Nephron progenitor cell (in vitro differentiated cells): ENCODE measurements around the gene CSMD2.

Experiments
- DNase-seq: peaks from one replicate; pipeline ENCODE4 v3.0.0; 2021
- H3K27ac Mint-ChIP-seq: 2 replicates; pipeline ENCODE4 v1.8.0; 2021; ENCODE audit warnings: mild to moderate bottlenecking, moderate library complexity, mixed read lengths
- H3K27me3 Mint-ChIP-seq: 2 replicates; pipeline ENCODE4 v1.8.0; 2021; ENCODE audit warnings: mild to moderate bottlenecking, low read depth, mixed read lengths; ENCODE audit not compliant: poor library complexity
- H3K36me3 Mint-ChIP-seq: 2 replicates; pipeline ENCODE4 v1.8.0; 2021; ENCODE audit warnings: low read depth, mixed read lengths
- H3K4me1 Mint-ChIP-seq: 2 replicates; pipeline ENCODE4 v1.8.0; 2021; ENCODE audit warnings: mixed read lengths
- H3K4me3 Mint-ChIP-seq: 2 replicates; pipeline ENCODE4 v1.8.0; 2021; ENCODE audit warnings: mild to moderate bottlenecking, moderate library complexity, mixed read lengths
- H3K9me3 Mint-ChIP-seq: 2 replicates; pipeline ENCODE4 v1.8.0; 2021; ENCODE audit warnings: mild to moderate bottlenecking, moderate library complexity, mixed read lengths
- TF ChIP-seq, protein P1 (sequence below): fragments of 200-600 bp; sonication (generic); IDR thresholded peaks from 2 replicates; pipeline ENCODE4 v1.5.0; 2021; ENCODE audit warnings: antibody characterized with exemption

The CSMD2 gene

GRCh38 chr1:33878392-33878791 lies 286.6 kb downstream of the CSMD2 start:
- Mint-ChIP-seq H3K9me3 (peaks cover 5% of the 10 kb centered on the region), H3K27me3 (peaks cover 3% of the 10 kb centered on the region), H3K27ac (no peak overlapping the region), H3K4me3 (no peak overlapping the region), H3K36me3 (no peaks in the 10 kb centered on the region), H3K4me1 (no peaks in the 10 kb centered on the region)
- TF ChIP-seq, protein P1, sequence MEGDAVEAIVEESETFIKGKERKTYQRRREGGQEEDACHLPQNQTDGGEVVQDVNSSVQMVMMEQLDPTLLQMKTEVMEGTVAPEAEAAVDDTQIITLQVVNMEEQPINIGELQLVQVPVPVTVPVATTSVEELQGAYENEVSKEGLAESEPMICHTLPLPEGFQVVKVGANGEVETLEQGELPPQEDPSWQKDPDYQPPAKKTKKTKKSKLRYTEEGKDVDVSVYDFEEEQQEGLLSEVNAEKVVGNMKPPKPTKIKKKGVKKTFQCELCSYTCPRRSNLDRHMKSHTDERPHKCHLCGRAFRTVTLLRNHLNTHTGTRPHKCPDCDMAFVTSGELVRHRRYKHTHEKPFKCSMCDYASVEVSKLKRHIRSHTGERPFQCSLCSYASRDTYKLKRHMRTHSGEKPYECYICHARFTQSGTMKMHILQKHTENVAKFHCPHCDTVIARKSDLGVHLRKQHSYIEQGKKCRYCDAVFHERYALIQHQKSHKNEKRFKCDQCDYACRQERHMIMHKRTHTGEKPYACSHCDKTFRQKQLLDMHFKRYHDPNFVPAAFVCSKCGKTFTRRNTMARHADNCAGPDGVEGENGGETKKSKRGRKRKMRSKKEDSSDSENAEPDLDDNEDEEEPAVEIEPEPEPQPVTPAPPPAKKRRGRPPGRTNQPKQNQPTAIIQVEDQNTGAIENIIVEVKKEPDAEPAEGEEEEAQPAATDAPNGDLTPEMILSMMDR = no peak
- DNase-seq = no peak

GRCh38 chr1:33876970-33877650 lies 287.9 kb downstream of the CSMD2 start:
- Mint-ChIP-seq H3K36me3 (no peaks in the 10 kb centered on the region), H3K4me1 (no peaks in the 10 kb centered on the region), H3K27me3 (peaks cover 3% of the 10 kb centered on the region), H3K9me3 (peaks cover 15% of the 10 kb centered on the region), H3K27ac (no peak overlapping the region), H3K4me3 (no peak overlapping the region)
- no peak for DNase-seq
- TF ChIP-seq, protein P1 = no peak

- Mint-ChIP-seq H3K4me3 (no peak overlapping the region), H3K27me3 (peaks cover 3% of the 10 kb centered on the region), H3K27ac (no peak overlapping the region), H3K36me3 (no peaks in the 10 kb centered on the region), H3K9me3 (peaks cover 23% of the 10 kb centered on the region), H3K4me1 (no peaks in the 10 kb centered on the region)
- no peak for DNase-seq
- TF ChIP-seq, protein P1 = no peak
Observed at GRCh38 chr1:33875862-33876261, 289.2 kb downstream of the CSMD2 start.

GRCh38 chr1:33874636-33875035 lies 290.4 kb downstream of the CSMD2 start:
- H3K4me3 Mint-ChIP-seq = no peak overlapping the region
- no peak overlapping the region for H3K27ac Mint-ChIP-seq
- no peaks in the 10 kb centered on the region for H3K36me3 Mint-ChIP-seq
- peaks cover 3% of the 10 kb centered on the region for H3K27me3 Mint-ChIP-seq
- TF ChIP-seq, protein P1 = no peak
- peaks cover 25% of the 10 kb centered on the region for H3K9me3 Mint-ChIP-seq
- H3K4me1 Mint-ChIP-seq = no peaks in the 10 kb centered on the region
- DNase-seq = no peak

DNA sequence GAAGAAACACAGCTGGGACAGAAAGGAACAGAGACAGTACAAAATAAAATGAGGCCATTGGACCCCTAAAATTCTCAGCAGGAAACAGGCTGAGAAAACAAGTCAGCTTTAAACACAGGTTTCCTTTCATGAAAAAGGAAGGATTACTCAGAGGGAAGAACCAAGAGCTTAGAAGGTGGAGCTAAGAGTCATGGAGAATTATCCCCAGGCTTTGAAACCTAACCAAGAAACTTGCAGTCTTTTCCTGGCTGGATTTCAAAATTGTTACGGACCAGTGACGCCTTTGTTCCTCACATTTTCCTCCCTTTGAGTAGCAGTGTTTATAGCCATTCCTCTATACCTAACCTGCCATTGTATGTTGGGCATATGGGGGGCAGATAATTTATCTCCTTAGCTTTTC lies 292.3 kb downstream of the CSMD2 start:
- H3K4me3 Mint-ChIP-seq = no peak overlapping the region

DNA sequence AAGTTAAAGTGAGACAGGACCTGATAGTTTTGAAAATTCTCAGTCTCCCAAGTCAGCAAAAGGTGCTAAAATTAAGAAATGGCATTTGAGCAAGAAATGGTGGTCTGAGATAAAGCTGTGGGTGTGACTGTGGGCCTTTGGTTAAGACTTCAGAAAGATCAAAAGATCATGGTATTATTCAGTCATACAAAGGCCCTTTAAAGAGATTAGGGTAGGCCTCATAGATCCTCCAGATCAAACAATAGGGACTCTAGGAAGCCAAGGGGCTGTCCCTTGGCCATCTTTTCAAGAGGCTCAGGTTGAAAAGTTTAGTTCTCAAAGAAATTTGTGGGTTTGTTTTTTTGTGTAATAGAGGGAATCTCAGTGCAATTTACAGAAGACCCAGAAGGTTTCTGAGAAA lies 292.8 kb downstream of the CSMD2 start:
- no peaks in the 10 kb centered on the region for H3K36me3 Mint-ChIP-seq
- DNase-seq = no peak

More for the DNA sequence above, 292.3 kb downstream of the CSMD2 start:
- Mint-ChIP-seq H3K27ac (no peak overlapping the region), H3K9me3 (peaks cover 25% of the 10 kb centered on the region), H3K27me3 (no peaks in the 10 kb centered on the region), H3K4me1 (no peaks in the 10 kb centered on the region), H3K36me3 (no peaks in the 10 kb centered on the region)
- no peak for DNase-seq
- TF ChIP-seq, protein P1 = no peak

More for the DNA sequence above, 292.8 kb downstream of the CSMD2 start:
- Mint-ChIP-seq H3K27me3 (no peaks in the 10 kb centered on the region), H3K4me3 (no peak overlapping the region), H3K27ac (no peak overlapping the region), H3K9me3 (peaks cover 25% of the 10 kb centered on the region), H3K4me1 (no peaks in the 10 kb centered on the region)
- TF ChIP-seq, protein P1 = no peak
